CD14-positive monocyte (primary cell): Measurements from ENCODE around the gene KRT7. TPM values are rescaled to one million over a fixed set of nuclear protein-coding genes. Genes with fewer than 3 reads are reported as not detected.

Source experiments
- DNase-seq, 3 donors: peaks; one replicate each; pipeline ENCODE4 v3.0.0-alpha.2; 2011 to 2022
- H2AFZ ChIP-seq: 2 replicates; pipeline ENCODE4 v1.6.0; 2012; ENCODE audit warnings: mild to moderate bottlenecking, low read depth, low read length, inconsistent platforms; ENCODE audit not compliant: insufficient read depth, poor library complexity, severe bottlenecking
- H3K27ac ChIP-seq, 2 donors: 1 replicate in 1 of 2; 2 replicates in 1 of 2; pipeline ENCODE4 v1.5.1; 2012 to 2013; ENCODE audit warnings: low read length in 2 of 2, control low read depth in 1 of 2, inconsistent platforms in 1 of 2, low read depth in 1 of 2, mild to moderate bottlenecking in 1 of 2
- H3K27me3 ChIP-seq, 2 donors: one replicate each; pipeline versions ENCODE4 v1.6.0 to v1.6.1; 2011 to 2013; ENCODE audit warnings: low read length in 2 of 2; ENCODE audit not compliant: control insufficient read depth in 2 of 2, insufficient read depth in 2 of 2
- H3K36me3 ChIP-seq, 2 donors: replicated peaks in 1 of 2; 1 replicate in 1 of 2; 2 replicates in 1 of 2; pipeline versions ENCODE4 v1.5.1 to v1.6.1; 2012 to 2013; ENCODE audit warnings: low read length in 2 of 2, control low read depth in 1 of 2, inconsistent platforms in 1 of 2, mild to moderate bottlenecking in 1 of 2; ENCODE audit not compliant: insufficient read depth in 2 of 2, control insufficient read depth in 1 of 2
- H3K4me1 ChIP-seq, 2 donors: 1 replicate in 1 of 2; 2 replicates in 1 of 2; pipeline versions ENCODE4 v1.5.1 to v1.6.1; 2012 to 2013; ENCODE audit warnings: low read length in 2 of 2, control low read depth in 1 of 2, inconsistent platforms in 1 of 2, mild to moderate bottlenecking in 1 of 2, moderate library complexity in 1 of 2; ENCODE audit not compliant: insufficient read depth in 2 of 2, control insufficient read depth in 1 of 2
- H3K4me2 ChIP-seq: replicated peaks from 2 replicates; pipeline ENCODE3; 2012; ENCODE audit warnings: low read length, moderate library complexity, mild to moderate bottlenecking; ENCODE audit not compliant: poor library complexity, severe bottlenecking; ENCODE audit errors: extremely low read depth
- H3K4me3 ChIP-seq, 3 experiments: fragments of 200-600 bp in 1 of 3; sonication (generic) in 1 of 3; replicated peaks in 1 of 3; 1 replicate in 2 of 3; 2 replicates in 1 of 3; pipeline ENCODE4 v1.5.1; 2011 to 2013; ENCODE audit warnings: low read length in 3 of 3, mild to moderate bottlenecking in 3 of 3, control low read depth in 2 of 3, low read depth in 2 of 3, inconsistent platforms in 1 of 3, moderate library complexity in 1 of 3
- H3K79me2 ChIP-seq: 2 replicates; pipeline ENCODE4 v1.6.0; 2012; ENCODE audit warnings: mild to moderate bottlenecking, control low read depth, inconsistent platforms, low read length, moderate library complexity; ENCODE audit not compliant: insufficient read depth
- H3K9ac ChIP-seq: 2 replicates; pipeline ENCODE4 v1.6.0; 2017; ENCODE audit warnings: low read length, mild to moderate bottlenecking; ENCODE audit not compliant: insufficient read depth, poor library complexity, severe bottlenecking
- H3K9me3 ChIP-seq, 2 donors: replicated peaks in 1 of 2; 1 replicate in 1 of 2; 2 replicates in 1 of 2; pipeline versions ENCODE4 v1.5.1 to v1.6.1; 2012 to 2013; ENCODE audit warnings: low read length in 2 of 2, control low read depth in 1 of 2; ENCODE audit not compliant: control insufficient read depth in 1 of 2, insufficient read depth in 1 of 2
- H4K20me1 ChIP-seq: 2 replicates; pipeline ENCODE4 v1.6.0; 2012; ENCODE audit warnings: mild to moderate bottlenecking, low read length, control low read depth, moderate library complexity; ENCODE audit not compliant: insufficient read depth
- H3K27ac Mint-ChIP-seq, 7 donors: one replicate each; pipeline ENCODE4 v1.8.0; 2020; ENCODE audit warnings: mild to moderate bottlenecking in 7 of 7, mixed read lengths in 7 of 7, moderate library complexity in 6 of 7, inconsistent platforms in 2 of 7
- H3K27me3 Mint-ChIP-seq, 3 donors: one replicate each; pipeline ENCODE4 v1.8.0; 2021 to 2022; ENCODE audit warnings: low read depth in 3 of 3, mild to moderate bottlenecking in 3 of 3, mixed read lengths in 3 of 3, moderate library complexity in 3 of 3, inconsistent platforms in 1 of 3
- H3K36me3 Mint-ChIP-seq, 2 donors: one replicate each; pipeline ENCODE4 v1.8.0; 2020; ENCODE audit warnings: mixed read lengths in 2 of 2, inconsistent platforms in 1 of 2, mild to moderate bottlenecking in 1 of 2
- H3K4me1 Mint-ChIP-seq: one replicate; pipeline ENCODE4 v1.8.0; 2020; ENCODE audit warnings: mild to moderate bottlenecking, mixed read lengths
- H3K4me3 Mint-ChIP-seq, 2 donors: one replicate each; pipeline ENCODE4 v1.8.0; 2020; ENCODE audit warnings: mild to moderate bottlenecking in 2 of 2, mixed read lengths in 2 of 2, moderate library complexity in 1 of 2
- H3K9me3 Mint-ChIP-seq, 7 donors: one replicate each; pipeline ENCODE4 v1.8.0; 2020 to 2022; ENCODE audit warnings: mixed read lengths in 7 of 7, mild to moderate bottlenecking in 6 of 7, moderate library complexity in 6 of 7, inconsistent platforms in 2 of 7
- CTCF ChIP-seq: fragments of 200-600 bp; IDR thresholded peaks from one replicate; pipeline ENCODE4 v1.8.0; 2022; ENCODE audit warnings: antibody characterized with exemption, mild to moderate bottlenecking
- WGBS: methylation state at CpG from one replicate; pipeline ENCODE4 v1.1.5; 2013; ENCODE audit warnings: missing lambda C conversion rate; ENCODE audit not compliant: insufficient coverage; 5-methylcytosine and 5-hydroxymethylcytosine counted together
- intact Hi-C, 2 donors: fragments of 100-400 bp; cut with micrococcal nuclease; formaldehyde crosslinking; loops; one replicate each; pipeline versions ENCODE4 v1.15.0 to v1.15.1; 2023
- polyA plus RNA-seq, 3 donors: library from polyadenylated mRNA; depleted of rRNA in 1 of 3; unstranded in 2 of 3; stranded (reverse) in 1 of 3; fragments of 300-500 nt in 2 of 3; fragments of >200 nt in 1 of 3; fragmentation: Illumina TruSeq in 2 of 3; gene quantifications; 1 replicate in 2 of 3; 2 replicates in 1 of 3; pipeline ENCODE4 v1.2.3, GENCODE V29; 2012 to 2021

Gene KRT7
- polyA plus RNA-seq, 3 donors, result 1.3 to 2.7 TPM; not detected in 1

- intact Hi-C loops, result no loop called here
- peak overlapping the region; percentile 19 for H3K4me2 ChIP-seq
- H3K36me3 ChIP-seq, result no peaks in the 10 kb centered on the region
- peak overlapping the region; percentile 52 for H3K9ac ChIP-seq
- H4K20me1 ChIP-seq, result no peaks in the 10 kb centered on the region
- H3K79me2 ChIP-seq, result no peaks in the 10 kb centered on the region
- peaks cover 19 to 29% of the 10 kb centered on the region in 2 donors for H3K4me1 ChIP-seq
- H3K27ac Mint-ChIP-seq, result peak overlapping the region; percentile 91 to 96 (median 94)
- H3K27me3 ChIP-seq, result peaks cover 0 to 3% of the 10 kb centered on the region in 2 donors
- peak overlapping the region in 1 of 3 experiments; percentile 36 for H3K4me3 ChIP-seq
- no peak overlapping the region for H3K4me3 Mint-ChIP-seq
- TF ChIP-seq CTCF, result no peak
- H3K27ac ChIP-seq, result peak overlapping the region; percentile 69 to 93
- peaks cover 0 to 6% of the 10 kb centered on the region in 2 donors for H3K36me3 Mint-ChIP-seq
- 74% methylated on average over 3 of the region's 5 CpGs for WGBS
- H3K9me3 ChIP-seq, result no peaks in the 10 kb centered on the region
- H3K27me3 Mint-ChIP-seq, result peaks cover 8 to 24% (median 23%) of the 10 kb centered on the region in 3 donors
- peak overlapping the region; percentile 84 for H2AFZ ChIP-seq
- peaks cover 26% of the 10 kb centered on the region for H3K4me1 Mint-ChIP-seq
- no peak for DNase-seq
- peaks cover 0 to 4% (median 0%) of the 10 kb centered on the region in 7 donors for H3K9me3 Mint-ChIP-seq
Observed at GRCh38 chr12:52243259-52243855, 10.3 kb downstream of the KRT7 start.

GRCh38 chr12:52243856-52244614 lies 11.0 kb downstream of the KRT7 start:
- Mint-ChIP-seq H3K36me3 (peaks cover 0 to 6% of the 10 kb centered on the region in 2 donors), H3K4me3 (peak overlapping the region; percentile 45 to 67), H3K27me3 (peaks cover 11 to 30% (median 29%) of the 10 kb centered on the region in 3 donors), H3K27ac (peak overlapping the region; percentile 91 to 96 (median 94)), H3K4me1 (peaks cover 23% of the 10 kb centered on the region), H3K9me3 (peaks cover 0 to 4% (median 0%) of the 10 kb centered on the region in 7 donors)
- peak; percentile 92 to 97 (median 94) for DNase-seq
- Histone ChIP-seq H3K9ac (peak overlapping the region; percentile 52), H3K79me2 (no peaks in the 10 kb centered on the region), H3K9me3 (no peaks in the 10 kb centered on the region), H3K4me2 (peak overlapping the region; percentile 19), H3K27me3 (peaks cover 0 to 10% of the 10 kb centered on the region in 2 donors), H4K20me1 (no peaks in the 10 kb centered on the region), H3K4me1 (peaks cover 19 to 27% of the 10 kb centered on the region in 2 donors), H3K4me3 (peak overlapping the region in 1 of 3 experiments; percentile 36), H2AFZ (peak overlapping the region; percentile 84), H3K36me3 (no peaks in the 10 kb centered on the region), H3K27ac (peak overlapping the region; percentile 69 to 93)
- TF ChIP-seq CTCF, result no peak
- WGBS, result 5% methylated on average over 9 of the region's 12 CpGs
- intact Hi-C loops, result no loop called here
